ENCODE measurements around the gene ACHE.

Gene ACHE

DNA sequence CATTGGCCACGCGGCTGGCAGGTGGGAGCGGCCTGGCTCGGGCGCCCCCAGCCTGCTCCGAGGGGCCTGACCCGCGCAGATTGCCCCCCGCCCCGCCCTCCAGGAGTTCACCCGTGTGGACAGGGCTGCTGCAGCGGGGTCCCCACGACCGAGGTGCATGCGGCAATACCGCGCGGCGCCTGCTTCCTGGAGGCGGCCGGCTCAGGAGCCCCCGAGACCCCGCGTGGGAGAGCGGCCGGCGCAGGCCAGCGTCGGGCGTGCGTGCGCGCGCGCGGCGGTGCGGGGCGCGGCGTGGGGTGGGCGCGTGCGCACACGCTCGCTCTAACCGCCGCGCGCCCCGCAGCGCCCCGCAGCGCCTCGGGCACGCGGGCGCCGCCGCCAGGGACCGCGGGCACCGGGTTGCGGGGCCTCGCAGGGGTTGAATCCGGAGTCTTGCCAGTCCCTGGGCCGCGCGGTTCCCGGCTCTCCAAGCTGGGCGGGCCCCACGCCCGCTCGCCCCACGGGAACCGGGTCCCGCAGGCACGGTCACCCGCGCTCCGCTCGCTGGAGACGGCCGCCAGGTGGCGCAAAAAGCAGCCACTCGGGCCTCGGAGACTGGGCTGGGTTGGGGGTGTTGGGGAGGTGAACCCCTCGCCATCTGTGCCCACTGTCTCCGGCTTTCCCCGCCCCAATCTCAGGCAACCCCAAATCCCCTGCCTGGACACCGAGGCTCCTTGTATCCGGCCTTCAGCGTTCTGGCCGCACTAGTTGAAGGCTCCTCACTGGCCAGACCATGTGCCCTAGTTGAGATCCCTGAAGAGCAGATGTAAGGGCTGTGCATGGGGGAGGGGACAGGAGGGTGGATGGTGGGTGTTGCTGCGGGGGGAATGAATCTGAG lies 1.3 kb upstream of the ACHE start:
- DNase-seq (ENCODE audit: low spot score), result peak; percentile 17

- DNase-seq (ENCODE audit: low spot score), result peak; percentile 6
Observed at GRCh38 chr7:100895956-100896731, 456 bp upstream of the ACHE start.

DNA sequence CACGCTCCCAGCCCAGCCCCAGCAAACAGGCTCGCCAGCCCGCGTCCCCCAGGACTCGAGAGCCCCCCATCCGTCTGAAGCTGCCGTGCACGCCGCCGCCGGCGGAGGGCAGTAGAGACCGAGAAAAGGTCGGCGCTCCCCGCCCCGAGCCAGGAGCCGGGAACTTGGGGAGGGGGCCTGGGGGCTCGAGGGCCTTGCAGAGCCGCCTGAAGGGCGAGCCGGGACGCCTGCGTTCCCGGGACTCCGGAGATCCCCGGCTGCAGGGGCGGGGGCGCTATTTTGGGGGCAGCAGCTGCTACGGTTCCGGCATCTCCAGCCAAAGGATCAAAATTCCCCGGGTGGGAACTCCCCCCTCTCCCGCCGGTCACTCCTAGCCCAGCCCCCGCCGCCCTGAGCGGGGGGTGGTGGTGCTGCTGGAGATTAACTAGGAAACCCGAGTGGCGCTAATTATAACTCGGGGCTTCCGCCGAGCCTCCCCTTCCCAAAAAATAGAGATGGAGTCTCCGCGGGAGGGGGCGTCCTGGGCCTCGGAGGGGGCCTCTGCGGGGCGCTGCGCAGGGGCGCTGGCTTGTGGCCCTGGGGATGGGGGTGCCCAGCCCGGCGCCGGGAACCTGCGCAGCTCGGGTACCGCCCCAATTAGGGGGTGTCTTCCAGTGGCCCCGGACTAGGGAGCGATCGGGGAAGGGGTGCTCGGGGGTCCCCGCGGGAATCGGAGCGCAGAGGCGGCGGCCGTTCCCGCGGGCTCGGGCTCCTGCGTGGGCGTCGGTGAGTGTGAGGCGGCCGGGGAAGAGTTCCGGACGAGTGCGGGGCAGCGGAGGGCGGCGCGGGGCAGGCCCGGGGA lies 608 bp downstream of the ACHE start:
- peak; percentile 22 for DNase-seq (ENCODE audit: low spot score)

- DNase-seq (ENCODE audit: low spot score), result no peak
Observed at GRCh38 chr7:100893910-100894721, 1.6 kb downstream of the ACHE start.

DNA sequence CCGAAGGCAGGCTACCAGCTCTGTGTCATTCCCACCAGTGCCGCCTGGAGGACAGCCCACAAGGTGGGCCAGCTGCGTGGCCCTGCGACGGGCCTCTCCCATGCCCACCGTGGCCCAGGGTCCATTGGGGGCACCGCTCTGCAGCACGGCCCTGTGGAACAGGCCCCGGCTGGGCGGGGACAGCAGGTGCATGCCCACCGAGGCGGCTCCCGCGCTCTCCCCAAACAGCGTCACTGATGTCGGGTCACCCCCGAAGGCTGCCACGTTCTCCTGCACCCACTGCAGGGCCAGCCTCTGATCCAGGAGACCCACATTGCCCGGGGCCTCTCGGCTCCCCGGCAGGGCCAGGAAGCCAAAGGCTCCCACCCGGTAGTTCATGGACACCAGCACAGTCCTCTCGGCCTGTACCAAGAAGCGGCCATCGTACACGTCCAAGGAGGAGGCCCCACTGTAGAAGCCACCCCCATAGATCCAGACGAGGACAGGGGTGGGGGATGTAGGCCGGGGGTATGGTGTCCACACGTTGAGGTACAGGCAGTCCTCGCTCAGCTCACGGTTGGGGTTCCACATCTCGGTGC lies 2.3 kb downstream of the ACHE start:
- no peak for DNase-seq (ENCODE audit: low spot score)

GRCh38 chr7:100892364-100893317 lies 3.0 kb downstream of the ACHE start:
- DNase-seq (ENCODE audit: low spot score), result no peak

- DNase-seq (ENCODE audit: low spot score), result peak; percentile 86
Observed at GRCh38 chr7:100891568-100892247, 4.0 kb downstream of the ACHE start.

DNA sequence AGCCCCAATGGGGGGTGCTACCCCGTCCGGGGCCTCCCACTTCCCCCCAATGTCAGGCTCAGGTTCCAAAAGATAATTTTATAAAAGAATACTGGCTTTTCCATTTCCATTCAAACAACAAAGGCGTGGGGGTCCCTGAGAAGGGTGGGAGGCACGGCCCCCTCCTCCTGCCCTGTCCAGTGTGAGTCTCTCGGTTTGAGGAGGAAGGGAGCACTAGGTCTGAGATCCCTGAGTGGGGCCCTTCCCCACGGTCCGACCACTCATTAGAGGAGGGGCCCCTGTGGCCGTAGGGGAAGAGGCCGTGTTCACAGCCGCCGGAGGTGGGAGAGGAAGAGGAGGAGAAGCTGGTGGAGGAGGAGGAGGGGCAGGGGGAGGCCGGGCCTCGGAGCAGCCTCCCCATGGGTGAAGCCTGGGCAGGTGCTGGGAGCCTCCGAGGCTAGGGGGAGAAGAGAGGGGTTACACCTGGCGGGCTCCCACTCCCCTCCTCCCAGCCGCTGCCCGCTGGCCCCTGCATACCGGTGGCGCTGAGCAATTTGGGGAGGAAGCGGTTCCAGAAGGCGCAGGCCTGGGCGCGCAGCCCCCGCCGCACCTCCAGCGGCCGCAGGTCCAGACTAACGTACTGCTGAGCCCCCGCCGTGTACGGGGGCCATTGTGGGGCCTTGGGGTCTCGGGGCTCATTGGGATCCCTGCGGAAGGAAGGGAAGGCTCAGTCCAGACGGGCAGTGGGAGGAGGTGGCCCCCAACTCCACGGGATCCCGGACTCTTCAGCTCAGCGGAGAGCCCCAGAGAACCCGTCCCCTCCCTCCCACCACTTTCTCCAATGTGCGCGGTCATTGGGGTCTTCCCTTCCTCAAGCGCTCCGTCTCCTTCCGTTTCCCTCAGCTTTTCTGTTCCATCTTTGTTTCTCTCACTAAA lies 4.8 kb downstream of the ACHE start:
- peak; percentile 39 for DNase-seq (ENCODE audit: low spot score)

DNA sequence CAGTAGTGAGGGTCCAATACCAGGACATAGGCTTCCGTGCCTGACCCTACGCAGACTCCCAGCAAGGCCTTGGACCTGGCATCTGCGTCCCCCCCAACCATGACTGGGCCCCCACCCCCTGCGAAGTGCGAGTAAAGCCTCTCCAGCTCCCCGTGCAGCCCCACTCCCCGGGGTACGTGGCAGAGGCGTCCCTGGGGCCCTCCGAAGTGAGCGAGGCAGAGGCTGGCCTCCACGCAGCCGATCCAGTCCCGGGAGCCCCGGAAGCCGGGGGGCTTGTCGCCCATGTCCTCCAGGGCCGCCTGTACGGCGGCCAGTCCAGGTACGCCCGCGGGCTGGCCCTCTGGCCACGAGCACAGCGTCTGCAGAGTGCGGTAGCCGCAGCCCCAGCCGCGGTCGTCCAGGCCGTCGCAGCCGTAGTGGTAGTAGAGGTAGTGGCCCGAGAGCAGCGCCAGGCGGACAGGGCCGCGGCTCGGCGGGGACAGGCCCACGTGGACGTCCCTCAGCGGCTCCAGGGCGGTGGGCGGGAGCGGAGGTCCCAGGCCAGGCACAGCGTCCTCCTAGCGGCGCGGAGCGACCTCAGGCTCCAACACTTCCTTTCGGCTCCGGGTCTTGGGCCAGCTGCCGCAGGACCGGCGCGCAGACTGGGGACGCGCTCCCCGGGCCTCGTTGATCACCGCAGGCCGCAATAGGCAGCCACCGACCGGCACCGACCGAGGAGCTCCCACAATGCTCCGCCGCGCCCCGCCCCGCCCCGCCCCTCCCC lies 6.5 kb downstream of the ACHE start, which contains the start of gene UFSP1:
Gene UFSP1 (minus strand): TSS at position 728 of the 763 bp plus-strand sequence. CDS start 444 bp downstream, at position 284.
- no peak for DNase-seq (ENCODE audit: low spot score)

DNA sequence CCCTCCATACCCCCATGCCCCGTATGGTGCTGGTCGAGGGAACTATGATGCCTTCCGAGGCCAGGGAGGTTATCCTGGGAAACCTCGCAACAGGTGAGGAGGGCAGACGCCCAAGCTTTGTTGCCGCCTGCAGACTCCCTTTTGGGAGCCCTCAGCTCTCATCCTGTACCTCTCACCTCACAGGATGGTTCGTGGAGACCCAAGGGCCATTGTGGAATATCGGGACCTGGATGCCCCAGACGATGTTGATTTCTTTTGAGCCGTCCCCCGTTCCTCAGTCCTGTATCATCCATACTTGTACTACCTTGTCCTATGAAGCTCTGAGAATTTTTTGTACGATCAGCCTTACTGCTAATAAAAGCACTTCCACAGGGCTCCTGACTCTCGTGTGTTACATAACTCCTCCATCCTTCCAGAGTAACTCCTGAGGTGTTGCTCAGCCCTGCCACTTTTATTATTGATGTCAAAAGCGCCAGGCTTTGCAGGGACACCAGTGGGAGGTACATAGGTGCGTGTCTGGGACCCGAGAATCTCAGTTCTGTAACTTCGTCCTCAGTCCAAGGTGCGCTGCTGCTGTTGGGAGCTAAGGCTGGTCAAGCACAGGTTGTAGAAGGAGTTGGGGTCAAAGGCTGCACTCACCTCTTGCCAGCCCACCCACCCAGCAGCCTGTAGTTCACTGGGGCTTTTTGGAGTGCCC lies 7.2 kb downstream of the ACHE start:
- DNase-seq (ENCODE audit: low spot score), result no peak

GRCh38 chr7:100887516-100888290 lies 8.0 kb downstream of the ACHE start:
- DNase-seq (ENCODE audit: low spot score), result no peak

DNA sequence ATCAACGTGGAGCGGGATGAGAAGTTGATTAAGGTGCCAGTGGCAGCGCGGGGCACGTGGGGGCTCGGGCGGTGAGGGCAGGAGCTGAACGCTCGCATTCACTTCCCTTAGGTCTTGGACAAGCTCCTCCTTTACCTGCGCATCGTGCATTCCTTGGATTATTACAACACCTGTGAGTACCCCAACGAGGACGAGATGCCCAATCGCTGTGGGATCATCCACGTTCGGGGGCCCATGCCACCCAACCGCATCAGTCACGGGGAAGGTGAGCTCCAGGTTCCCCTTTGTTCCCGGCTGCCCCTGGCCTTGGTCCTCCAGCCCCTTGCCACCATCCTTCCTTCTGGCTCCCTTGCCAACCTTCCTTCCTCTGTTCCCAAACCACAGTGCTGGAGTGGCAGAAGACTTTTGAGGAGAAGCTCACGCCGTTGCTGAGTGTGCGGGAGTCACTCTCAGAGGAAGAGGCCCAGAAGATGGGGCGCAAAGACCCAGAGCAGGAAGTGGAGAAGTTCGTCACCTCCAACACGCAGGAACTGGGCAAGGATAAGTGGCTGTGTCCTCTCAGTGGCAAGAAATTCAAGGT lies 8.7 kb downstream of the ACHE start:
- DNase-seq (ENCODE audit: low spot score), result no peak

- no peak for DNase-seq (ENCODE audit: low spot score)
Observed at GRCh38 chr7:100886142-100886935, 9.3 kb downstream of the ACHE start.

GRCh38 chr7:100885440-100886141 lies 10.1 kb downstream of the ACHE start:
- DNase-seq (ENCODE audit: low spot score), result no peak
